ENCODE measurements around the gene PLA1A.

DNA sequence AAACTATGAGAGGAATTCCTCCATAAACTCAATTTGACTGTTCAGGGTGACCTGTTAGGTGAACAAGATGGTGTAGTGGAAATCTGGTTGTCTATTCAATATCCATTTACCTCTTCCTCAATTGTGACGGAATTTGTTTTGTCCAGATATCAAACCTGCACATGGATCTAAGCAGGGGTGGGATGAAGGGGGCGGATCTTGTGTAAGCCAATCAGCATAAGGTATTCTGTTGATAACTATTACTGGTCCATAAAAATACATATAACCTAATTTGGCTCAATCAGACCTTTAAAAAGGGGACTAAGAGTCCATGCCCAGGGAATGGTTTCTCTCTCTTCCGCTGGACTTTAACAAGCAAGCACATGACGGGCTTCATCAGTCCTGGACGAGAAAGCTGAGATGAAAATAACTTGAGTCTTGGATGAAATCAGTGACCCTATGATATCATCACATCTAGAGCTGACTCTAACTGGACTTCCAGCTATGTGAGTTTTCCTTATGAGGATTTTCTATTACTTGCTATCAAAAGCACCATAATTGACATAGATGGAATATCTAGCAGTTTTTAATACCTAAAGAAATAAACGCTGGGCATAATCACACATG lies 68.4 kb downstream of the PLA1A start:
- TF ChIP-seq, protein P1, sequence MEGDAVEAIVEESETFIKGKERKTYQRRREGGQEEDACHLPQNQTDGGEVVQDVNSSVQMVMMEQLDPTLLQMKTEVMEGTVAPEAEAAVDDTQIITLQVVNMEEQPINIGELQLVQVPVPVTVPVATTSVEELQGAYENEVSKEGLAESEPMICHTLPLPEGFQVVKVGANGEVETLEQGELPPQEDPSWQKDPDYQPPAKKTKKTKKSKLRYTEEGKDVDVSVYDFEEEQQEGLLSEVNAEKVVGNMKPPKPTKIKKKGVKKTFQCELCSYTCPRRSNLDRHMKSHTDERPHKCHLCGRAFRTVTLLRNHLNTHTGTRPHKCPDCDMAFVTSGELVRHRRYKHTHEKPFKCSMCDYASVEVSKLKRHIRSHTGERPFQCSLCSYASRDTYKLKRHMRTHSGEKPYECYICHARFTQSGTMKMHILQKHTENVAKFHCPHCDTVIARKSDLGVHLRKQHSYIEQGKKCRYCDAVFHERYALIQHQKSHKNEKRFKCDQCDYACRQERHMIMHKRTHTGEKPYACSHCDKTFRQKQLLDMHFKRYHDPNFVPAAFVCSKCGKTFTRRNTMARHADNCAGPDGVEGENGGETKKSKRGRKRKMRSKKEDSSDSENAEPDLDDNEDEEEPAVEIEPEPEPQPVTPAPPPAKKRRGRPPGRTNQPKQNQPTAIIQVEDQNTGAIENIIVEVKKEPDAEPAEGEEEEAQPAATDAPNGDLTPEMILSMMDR (IDR thresholded peaks at IDR 0.05) = no peak
- TF ChIP-seq POLR2A (IDR thresholded peaks at IDR 0.05) (no peak), POLR2AphosphoS5 (IDR thresholded peaks at IDR 0.05) (no peak)

Measured in prostate gland (tissue), 2 donors.